ENCODE measurements around the gene CNTNAP2. TPM values are rescaled to one million over a fixed set of nuclear protein-coding genes. Genes with fewer than 3 reads are reported as not detected.
"Not testable (repeated sequence)": the region's sequence is repeated elsewhere in the genome, so short reads cannot be mapped to it uniquely, and the experiment has no call there.

CNTNAP2 gene
- total RNA-seq, 1 donor from 2014 or later: 110 TPM

DNA sequence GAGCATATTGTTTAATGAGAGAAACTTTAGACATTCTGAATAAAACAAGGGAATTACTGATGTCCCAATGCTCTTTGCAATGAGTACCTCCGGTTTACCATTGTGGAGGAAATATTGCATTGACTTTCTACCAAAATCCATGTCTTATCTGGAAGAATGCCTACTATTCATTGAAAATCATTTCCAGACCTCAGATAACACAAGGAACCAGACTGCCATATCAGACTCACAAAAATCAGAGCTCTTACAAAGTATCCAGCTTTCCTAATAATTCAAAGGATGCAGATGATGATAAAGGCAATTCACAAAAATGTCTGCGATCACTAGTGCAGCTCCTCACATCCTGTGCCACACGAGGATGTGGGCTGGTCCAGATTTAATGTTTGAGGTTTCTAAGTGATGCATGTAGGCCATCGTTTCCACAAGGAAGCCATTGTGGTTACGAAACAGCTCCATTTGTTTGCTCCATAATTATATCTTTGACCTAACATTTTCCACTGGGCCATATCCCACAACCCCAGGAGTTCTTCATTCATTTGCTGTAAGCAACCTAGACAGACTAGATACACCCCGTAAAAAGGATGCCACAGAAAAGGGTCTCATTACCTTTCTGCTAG lies 1642.8 kb downstream of the CNTNAP2 start:
- FAIRE-seq (no peak), DNase-seq (ENCODE audit: low spot score in 2 of 2) (no peak)

- DNase-seq (ENCODE audit: low spot score in 2 of 2) (no peak), FAIRE-seq (no peak)
Measured at GRCh38 chr7:147765301-147765700, 1648.7 kb downstream of the CNTNAP2 start.

DNA sequence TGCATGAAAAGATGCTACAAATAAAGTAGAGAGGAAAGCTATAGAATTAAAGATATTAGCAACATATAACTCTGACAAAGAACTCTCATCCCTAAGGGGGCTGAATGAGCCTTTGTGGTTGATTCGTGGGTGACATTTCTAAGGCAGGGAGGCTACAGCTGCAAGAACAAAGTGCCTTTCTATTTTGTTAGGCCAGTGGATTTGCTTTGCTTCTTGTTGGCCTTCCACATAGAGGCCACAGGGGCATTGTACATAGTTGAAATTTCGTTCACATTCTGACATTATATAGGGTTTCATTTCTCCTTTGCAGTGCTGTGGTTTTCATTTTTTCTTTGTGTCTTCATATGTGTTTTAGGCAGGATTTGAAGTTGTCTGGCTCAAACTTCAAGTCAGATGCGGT lies 1654.7 kb downstream of the CNTNAP2 start:
- FAIRE-seq: no peak
- no peak for DNase-seq (ENCODE audit: low spot score in 2 of 2)

DNA sequence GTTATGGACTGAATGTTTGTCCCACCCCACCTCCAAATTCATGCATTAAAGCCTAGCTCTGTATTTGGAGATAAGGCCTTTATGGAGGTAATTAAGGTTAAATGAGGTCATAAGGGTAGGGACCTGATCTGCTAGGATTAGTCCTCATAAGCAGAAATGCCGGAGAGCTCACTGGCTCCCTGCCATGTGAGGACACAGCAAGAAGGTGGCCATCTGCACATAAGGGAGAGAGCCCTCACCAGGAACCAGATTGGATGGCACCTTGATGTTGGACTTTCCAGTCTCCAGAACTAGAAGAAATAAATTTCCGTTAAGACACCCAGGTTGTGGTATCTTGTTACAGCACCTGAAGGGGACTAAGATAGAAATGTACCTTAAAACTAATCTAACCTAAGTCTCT lies 1657.9 kb downstream of the CNTNAP2 start:
- no peak for FAIRE-seq
- DNase-seq (ENCODE audit: low spot score in 2 of 2): no peak

DNA sequence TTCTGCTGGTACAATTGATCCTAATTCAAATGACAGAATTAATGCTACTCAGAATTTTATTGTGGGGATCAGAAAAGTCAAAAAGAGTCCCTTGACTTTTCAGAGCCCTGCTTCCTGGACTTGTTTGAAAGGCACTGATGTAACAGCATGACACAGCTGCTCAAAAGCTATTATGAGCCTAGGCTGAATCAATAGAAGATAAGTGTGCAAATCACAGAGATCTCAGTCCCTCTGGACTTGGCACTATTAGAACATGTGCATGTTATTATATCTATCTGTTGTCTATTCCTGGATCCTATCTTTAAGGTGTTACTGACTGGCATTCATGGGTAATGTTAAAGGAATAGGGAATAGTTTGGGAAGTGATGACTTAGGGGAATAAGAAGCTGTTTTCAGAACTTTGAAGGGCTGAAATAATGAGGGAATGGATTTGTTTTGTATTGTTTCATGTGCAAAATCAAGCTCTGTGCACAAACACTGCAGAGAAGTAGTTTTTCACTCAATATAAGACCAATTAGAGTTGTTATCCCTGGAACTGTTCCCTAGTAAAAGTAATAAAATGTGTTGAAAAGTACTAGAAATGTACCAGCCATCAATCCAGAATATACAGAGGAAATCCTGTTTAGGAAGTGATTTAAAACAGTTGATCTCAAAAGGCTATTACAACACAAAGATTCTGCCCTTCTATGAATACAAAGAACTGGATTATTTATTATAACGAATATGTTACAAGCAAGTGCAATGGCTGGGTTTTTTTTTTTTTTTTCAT lies 1659.1 kb downstream of the CNTNAP2 start:
- FAIRE-seq (no peak), DNase-seq (ENCODE audit: low spot score in 2 of 2) (no peak)

DNA sequence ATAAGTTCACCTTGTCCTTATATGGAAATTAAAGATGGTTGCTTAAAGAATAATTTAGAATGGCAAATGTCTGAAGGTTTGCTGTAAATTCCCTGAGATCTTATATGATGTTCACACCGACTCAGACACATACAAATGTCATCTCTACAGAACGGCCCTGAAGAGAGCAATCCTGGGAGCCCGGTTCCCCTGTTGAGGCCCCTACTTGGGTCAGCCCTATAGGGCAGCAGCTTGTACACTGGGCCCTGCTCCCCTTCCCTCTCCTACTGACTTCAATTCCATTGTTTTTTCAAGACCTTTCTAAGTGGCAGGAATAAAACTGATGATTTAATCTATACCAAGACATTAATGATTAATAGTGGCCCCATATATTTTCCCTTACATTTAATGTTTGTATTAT lies 1660.7 kb downstream of the CNTNAP2 start:
- FAIRE-seq: no peak

GRCh38 chr7:147779949-147780348 lies 1663.3 kb downstream of the CNTNAP2 start:
- no peak for DNase-seq (ENCODE audit: low spot score in 2 of 2)
- no peak for FAIRE-seq

More for the DNA sequence above, 1660.7 kb downstream of the CNTNAP2 start:
- DNase-seq (ENCODE audit: low spot score in 2 of 2): no peak

GRCh38 chr7:147796581-147796980 lies 1680.0 kb downstream of the CNTNAP2 start:
- DNase-seq (ENCODE audit: low spot score in 2 of 2): no peak
- no peak for FAIRE-seq

DNA sequence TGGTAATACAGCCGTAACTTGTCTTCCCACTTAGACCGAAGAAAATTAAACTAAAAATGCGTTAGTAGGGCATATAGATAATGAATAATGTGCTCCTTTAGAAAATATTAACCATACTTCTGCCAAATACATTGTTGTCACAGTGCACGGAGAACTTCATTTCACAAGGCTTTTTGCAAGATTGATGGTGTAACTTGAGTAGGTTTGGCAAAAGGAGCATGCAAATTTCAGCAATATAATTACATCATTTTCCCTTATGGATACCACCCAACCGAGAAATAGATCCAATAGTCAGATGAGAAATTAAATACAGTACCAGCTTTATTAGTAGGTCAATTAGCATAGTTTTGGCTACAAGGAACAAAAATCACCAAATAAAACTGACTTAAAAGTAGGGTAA lies 1681.4 kb downstream of the CNTNAP2 start:
- DNase-seq (ENCODE audit: low spot score in 2 of 2): no peak
- FAIRE-seq: no peak

DNA sequence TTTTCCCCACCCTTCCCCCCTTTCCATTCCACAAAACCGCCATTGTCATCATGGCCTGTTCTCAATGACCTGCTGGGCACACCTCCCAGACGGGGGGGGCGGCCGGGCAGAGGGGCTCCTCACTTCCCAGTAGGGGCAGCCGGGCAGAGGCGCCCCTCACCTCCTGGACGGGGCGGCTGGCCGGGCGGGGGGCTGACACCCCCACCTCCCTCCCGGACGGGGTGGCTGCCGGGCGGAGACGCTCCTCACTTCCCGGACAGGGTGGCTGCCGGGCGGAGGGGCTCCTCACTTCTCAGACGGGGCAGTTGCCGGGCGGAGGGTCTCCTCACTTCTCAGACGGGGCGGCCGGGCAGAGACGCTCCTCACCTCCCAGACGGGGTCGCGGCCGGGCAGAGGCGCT lies 1685.2 kb downstream of the CNTNAP2 start:
- not testable (repeated sequence) for DNase-seq (ENCODE audit: low spot score in 2 of 2); FAIRE-seq

- no peak for DNase-seq (ENCODE audit: low spot score in 2 of 2)
- FAIRE-seq: no peak
Measured at GRCh38 chr7:147803151-147803550, 1686.5 kb downstream of the CNTNAP2 start.

DNA sequence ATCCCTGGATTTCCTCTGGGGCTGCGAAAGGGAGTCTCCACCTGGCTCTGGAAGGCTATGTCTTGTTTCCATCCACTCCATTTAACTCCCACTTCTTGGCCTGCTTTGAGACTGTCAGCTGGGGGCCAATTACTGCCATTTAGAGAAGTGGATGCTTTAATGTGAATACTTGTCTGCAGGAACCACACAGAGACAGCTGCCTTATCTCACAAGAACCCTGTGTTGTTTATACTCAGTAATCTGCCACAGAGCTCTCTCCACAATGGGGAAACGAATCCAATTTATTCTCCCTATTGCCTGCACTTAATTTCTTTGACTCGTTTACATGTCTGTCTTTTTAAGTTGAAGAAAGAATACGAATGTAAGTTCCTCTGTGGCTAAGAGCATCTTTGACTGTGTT lies 1687.0 kb downstream of the CNTNAP2 start:
- FAIRE-seq (no peak), DNase-seq (ENCODE audit: low spot score in 2 of 2) (no peak)

GRCh38 chr7:147804032-147804431 lies 1687.4 kb downstream of the CNTNAP2 start:
- FAIRE-seq (no peak), DNase-seq (ENCODE audit: low spot score in 2 of 2) (no peak)

DNA sequence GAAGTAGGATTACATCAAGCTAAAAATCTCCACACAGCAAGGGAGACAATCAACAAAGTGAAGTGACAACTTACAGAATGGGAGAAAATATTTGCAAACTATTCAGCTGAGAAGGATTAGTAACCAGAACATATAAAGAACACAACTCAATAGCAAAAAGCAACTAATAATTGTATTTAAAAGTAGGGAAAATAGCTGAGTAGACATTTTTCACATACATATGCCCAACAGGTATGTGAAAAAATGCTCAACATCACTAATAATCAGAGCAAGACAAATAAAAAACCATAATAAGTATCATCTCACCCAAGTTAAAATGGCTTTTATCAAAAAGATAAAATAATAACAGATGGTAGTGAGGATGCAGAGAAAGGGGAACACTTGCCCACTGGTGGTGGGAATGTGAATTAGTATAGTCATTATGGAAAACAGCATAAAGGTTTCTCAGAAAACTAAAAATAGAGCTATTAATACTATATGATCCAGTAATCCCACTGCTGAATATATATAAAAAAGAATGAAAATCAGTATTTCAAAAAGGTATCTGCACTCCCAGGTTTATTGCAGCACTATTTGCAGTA lies 1689.5 kb downstream of the CNTNAP2 start:
- no peak for DNase-seq (ENCODE audit: low spot score in 2 of 2)
- FAIRE-seq: no peak

- no peak for DNase-seq (ENCODE audit: low spot score in 2 of 2)
- no peak for FAIRE-seq
Measured at GRCh38 chr7:147809786-147810185, 1693.2 kb downstream of the CNTNAP2 start.

GRCh38 chr7:147810269-147810668 lies 1693.7 kb downstream of the CNTNAP2 start:
- no peak for FAIRE-seq
- DNase-seq (ENCODE audit: low spot score in 2 of 2): no peak

- DNase-seq (ENCODE audit: low spot score in 2 of 2) (no peak), FAIRE-seq (no peak)
Measured at GRCh38 chr7:147811923-147812322, 1695.3 kb downstream of the CNTNAP2 start.

DNA sequence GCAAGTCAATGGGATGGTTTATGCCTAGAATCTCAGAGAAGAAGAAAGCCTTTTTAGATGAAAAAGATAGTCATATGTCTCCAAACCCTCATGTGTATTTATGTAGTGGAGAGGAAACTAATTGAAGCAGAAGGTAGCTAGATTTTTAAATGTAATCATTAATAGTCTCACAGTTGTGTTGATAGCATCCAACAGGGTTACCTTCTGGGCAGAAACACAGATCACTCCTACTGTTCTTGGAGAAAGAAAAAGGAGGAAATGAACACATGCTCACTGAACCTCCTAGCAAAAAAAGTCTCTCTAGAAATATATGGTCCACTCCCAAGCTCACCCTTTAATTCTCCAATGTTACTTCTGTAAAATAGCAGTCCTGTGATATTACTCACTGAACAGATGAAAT lies 1696.7 kb downstream of the CNTNAP2 start:
- no peak for DNase-seq (ENCODE audit: low spot score in 2 of 2)
- no peak for FAIRE-seq

- DNase-seq (ENCODE audit: low spot score in 2 of 2) (no peak), FAIRE-seq (no peak)
Measured at GRCh38 chr7:147818317-147818716, 1701.7 kb downstream of the CNTNAP2 start.

DNA sequence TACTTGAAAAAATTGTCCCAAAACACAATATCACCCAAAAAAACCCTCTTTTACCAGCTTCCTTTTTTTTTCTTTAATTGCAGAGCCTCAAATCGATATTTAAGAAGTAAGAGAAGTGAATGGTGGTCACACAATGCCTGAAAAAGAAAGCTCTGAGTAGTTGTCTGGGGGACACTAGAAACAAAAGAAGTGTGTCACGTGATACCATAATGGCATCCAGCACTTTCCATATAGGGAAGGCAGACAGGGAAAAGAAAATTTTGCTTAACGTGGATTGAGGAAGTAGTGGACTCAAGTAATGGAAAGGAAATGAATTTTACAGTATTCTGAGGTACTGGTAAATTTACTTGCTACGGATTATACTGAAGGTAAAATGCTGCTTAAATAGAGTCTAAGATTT lies 1708.1 kb downstream of the CNTNAP2 start:
- DNase-seq (ENCODE audit: low spot score in 2 of 2) (no peak), FAIRE-seq (no peak)

GRCh38 chr7:147829016-147829415 lies 1712.4 kb downstream of the CNTNAP2 start:
- FAIRE-seq (no peak), DNase-seq (ENCODE audit: low spot score in 2 of 2) (no peak)

DNA sequence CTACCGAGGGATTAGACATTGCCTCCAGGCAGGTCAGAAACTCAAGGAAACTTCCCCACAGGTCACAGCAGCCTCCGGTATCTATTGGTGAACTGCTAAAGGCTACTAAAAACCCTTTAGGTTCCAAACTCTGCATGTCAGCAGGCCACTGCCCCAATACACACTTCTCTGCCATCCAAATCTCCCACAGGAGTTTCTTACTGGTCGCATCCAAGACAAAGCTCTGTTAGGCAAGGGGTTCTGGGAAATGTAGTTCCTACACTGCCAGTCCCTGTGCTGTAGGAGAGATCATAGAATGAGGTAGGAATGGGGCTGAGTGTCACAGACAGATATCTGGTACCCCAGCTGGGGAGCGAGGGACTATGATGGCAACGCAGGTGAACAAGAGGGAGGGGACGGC lies 1717.0 kb downstream of the CNTNAP2 start:
- DNase-seq (ENCODE audit: low spot score in 2 of 2) (no peak), FAIRE-seq (no peak)

Data from frontal cortex (tissue), 4 donors.